Tibial nerve (tissue), 4 donors: ENCODE data around the gene FMNL2.

Source experiments
- EP300 ChIP-seq, 2 donors: sonication (generic); formaldehyde crosslinking; IDR thresholded peaks; one replicate each; pipeline ENCODE4 v1.6.1; 2017; ENCODE audit warnings: antibody characterized with exemption in 2 of 2, mild to moderate bottlenecking in 1 of 2
- TF ChIP-seq, protein P1 (sequence below), 5 experiments: fragments of 200-600 bp in 3 of 5; fragments of 450-650 bp in 2 of 5; sonication (generic) in 3 of 5; IDR thresholded peaks; one replicate each; pipeline ENCODE4 v1.5.1; 2016 to 2019; ENCODE audit warnings: antibody characterized with exemption in 5 of 5, mild to moderate bottlenecking in 3 of 5, moderate library complexity in 2 of 5

DNA sequence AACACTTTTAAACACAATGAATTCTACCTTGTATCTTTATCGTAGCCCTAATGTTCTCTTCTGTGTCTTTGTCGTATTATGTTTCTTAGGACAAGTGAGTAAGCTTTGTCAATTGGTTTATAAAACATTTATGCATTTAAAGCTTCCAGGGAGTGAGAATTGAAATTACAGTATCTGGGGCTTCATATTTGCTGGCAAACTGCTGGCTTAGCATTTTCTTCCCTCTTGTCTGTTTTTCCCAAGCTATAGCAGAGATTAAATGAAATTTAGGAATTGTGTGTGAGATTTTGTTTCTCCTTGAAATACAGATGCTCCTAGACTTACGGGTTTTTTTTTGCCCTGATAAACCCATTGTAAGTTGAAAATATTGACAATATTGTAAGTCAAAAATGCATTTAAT lies 73.3 kb downstream of the FMNL2 start:
- TF ChIP-seq, protein P1, sequence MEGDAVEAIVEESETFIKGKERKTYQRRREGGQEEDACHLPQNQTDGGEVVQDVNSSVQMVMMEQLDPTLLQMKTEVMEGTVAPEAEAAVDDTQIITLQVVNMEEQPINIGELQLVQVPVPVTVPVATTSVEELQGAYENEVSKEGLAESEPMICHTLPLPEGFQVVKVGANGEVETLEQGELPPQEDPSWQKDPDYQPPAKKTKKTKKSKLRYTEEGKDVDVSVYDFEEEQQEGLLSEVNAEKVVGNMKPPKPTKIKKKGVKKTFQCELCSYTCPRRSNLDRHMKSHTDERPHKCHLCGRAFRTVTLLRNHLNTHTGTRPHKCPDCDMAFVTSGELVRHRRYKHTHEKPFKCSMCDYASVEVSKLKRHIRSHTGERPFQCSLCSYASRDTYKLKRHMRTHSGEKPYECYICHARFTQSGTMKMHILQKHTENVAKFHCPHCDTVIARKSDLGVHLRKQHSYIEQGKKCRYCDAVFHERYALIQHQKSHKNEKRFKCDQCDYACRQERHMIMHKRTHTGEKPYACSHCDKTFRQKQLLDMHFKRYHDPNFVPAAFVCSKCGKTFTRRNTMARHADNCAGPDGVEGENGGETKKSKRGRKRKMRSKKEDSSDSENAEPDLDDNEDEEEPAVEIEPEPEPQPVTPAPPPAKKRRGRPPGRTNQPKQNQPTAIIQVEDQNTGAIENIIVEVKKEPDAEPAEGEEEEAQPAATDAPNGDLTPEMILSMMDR (IDR thresholded peaks at IDR 0.05): no peak
- TF ChIP-seq EP300 (IDR thresholded peaks at IDR 0.05): no peak
